A673 (cell line): ENCODE measurements around the gene TMEM125.

Source experiments
- EZH2 ChIP-seq: fragments of 200-600 bp; sonication (generic); IDR thresholded peaks from 2 replicates; pipeline ENCODE4 v1.6.1; 2017; ENCODE audit warnings: borderline replicate concordance, low read depth, mild to moderate bottlenecking, mixed read lengths, antibody characterized with exemption, low read length; ENCODE audit not compliant: poor library complexity, severe bottlenecking
- TF ChIP-seq, protein P1 (sequence below): fragments of 300-800, 200-600 bp; sonication (generic); conservative IDR thresholded peaks from 2 replicates; pipeline ENCODE4 v1.5.1; 2017; ENCODE audit warnings: low read depth, mild to moderate bottlenecking, antibody characterized with exemption, low read length, moderate library complexity, mixed read lengths

DNA sequence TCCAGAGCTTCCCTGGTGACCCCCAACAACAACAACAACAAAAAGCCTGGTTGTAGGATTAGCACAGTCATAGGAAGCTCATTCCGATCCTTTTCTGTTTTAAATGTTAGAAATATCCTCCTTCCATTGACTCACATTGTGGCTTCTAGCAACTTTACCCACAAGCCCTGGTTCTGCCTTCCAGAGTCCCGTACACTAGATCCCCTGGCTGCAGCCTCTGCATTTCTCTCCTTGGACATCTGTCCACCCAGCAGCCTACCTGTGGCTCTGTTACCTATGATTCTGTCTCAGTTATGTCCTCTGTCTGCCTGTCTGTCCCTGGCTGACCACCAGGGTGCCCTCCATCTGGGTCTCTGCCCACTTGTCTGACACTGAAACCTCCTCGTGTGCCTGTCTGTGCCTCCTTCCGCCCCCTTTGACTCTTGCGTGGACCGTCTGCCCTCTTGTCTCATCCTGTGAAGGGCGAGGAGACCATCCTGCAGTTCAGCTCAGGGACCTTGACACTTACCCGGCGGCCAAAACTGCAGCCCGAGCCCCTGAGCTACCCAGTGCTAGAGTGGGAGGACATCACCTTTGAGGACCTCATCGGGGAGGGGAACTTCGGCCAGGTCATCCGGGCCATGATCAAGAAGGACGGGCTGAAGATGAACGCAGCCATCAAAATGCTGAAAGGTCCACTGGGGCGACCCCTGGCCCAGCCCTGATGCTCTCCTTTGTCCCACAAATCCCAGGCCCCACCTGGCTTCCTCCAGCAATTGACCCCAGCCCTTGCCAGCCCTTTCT is 47.1 kb downstream of the TMEM125 start:
- TF ChIP-seq, protein P1, sequence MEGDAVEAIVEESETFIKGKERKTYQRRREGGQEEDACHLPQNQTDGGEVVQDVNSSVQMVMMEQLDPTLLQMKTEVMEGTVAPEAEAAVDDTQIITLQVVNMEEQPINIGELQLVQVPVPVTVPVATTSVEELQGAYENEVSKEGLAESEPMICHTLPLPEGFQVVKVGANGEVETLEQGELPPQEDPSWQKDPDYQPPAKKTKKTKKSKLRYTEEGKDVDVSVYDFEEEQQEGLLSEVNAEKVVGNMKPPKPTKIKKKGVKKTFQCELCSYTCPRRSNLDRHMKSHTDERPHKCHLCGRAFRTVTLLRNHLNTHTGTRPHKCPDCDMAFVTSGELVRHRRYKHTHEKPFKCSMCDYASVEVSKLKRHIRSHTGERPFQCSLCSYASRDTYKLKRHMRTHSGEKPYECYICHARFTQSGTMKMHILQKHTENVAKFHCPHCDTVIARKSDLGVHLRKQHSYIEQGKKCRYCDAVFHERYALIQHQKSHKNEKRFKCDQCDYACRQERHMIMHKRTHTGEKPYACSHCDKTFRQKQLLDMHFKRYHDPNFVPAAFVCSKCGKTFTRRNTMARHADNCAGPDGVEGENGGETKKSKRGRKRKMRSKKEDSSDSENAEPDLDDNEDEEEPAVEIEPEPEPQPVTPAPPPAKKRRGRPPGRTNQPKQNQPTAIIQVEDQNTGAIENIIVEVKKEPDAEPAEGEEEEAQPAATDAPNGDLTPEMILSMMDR = no peak
- TF ChIP-seq EZH2 = no peak
